ENCODE results near the gene GALNT9.

DNA sequence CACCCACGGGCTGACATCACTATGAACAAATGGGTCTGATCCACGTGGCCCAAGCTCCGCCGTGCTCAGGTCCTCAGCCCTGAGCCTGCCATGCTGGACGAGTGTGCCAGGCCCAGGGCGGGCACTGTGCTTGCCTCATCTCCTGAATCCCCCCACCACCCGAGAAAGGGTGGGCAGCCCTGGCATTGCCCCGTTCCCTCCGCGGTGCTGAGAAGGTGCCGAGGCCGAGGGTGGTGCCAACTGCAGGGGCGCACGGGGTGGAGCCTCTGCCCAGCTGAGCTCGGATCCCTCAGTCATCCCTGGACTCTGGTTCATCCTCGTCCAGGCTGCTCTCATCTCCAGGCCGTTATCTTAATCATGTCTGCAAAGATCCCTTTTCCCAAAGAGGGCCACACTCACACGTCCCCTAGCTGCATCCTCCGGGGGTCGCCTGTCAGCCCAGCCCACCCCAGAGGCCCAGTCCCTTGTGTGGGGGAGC, 124.6 kb downstream of the GALNT9 start:
- TF ChIP-seq, protein P1, sequence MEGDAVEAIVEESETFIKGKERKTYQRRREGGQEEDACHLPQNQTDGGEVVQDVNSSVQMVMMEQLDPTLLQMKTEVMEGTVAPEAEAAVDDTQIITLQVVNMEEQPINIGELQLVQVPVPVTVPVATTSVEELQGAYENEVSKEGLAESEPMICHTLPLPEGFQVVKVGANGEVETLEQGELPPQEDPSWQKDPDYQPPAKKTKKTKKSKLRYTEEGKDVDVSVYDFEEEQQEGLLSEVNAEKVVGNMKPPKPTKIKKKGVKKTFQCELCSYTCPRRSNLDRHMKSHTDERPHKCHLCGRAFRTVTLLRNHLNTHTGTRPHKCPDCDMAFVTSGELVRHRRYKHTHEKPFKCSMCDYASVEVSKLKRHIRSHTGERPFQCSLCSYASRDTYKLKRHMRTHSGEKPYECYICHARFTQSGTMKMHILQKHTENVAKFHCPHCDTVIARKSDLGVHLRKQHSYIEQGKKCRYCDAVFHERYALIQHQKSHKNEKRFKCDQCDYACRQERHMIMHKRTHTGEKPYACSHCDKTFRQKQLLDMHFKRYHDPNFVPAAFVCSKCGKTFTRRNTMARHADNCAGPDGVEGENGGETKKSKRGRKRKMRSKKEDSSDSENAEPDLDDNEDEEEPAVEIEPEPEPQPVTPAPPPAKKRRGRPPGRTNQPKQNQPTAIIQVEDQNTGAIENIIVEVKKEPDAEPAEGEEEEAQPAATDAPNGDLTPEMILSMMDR (IDR thresholded peaks at IDR 0.05): no peak
- no peak for TF ChIP-seq POLR2A (IDR thresholded peaks at IDR 0.05)

Measured in right lobe of liver (tissue), 4 donors.